H9 (cell line): ENCODE results near the gene SPAG17. TPM values are rescaled to one million over a fixed set of nuclear protein-coding genes. Genes with fewer than 3 reads are reported as not detected.

Source experiments
- DNase-seq: peaks from one replicate; pipeline ENCODE4 v3.0.0-alpha.2; 2017
- H2AFZ ChIP-seq: one replicate; pipeline ENCODE4 v1.6.1; 2013; ENCODE audit warnings: mild to moderate bottlenecking, low read length, control low read depth, moderate library complexity
- H2AK5ac ChIP-seq: 2 replicates; pipeline ENCODE4 v1.6.1; 2013; ENCODE audit warnings: low read length, control low read depth, mixed read lengths; ENCODE audit not compliant: insufficient read length
- H2BK120ac ChIP-seq: one replicate; pipeline ENCODE4 v1.6.1; 2013; ENCODE audit warnings: low read depth, mild to moderate bottlenecking, low read length, control low read depth, inconsistent platforms; ENCODE audit not compliant: poor library complexity, severe bottlenecking
- H2BK12ac ChIP-seq: 2 replicates; pipeline ENCODE4 v1.6.1; 2013; ENCODE audit warnings: low read length, control low read depth, mixed read lengths, low read depth; ENCODE audit not compliant: insufficient read length
- H2BK15ac ChIP-seq: 2 replicates; pipeline ENCODE4 v1.6.1; 2013; ENCODE audit warnings: low read depth, low read length, control low read depth
- H2BK20ac ChIP-seq: one replicate; pipeline ENCODE4 v1.6.1; 2013; ENCODE audit warnings: low read depth, mild to moderate bottlenecking, low read length, control low read depth, inconsistent platforms; ENCODE audit not compliant: poor library complexity, severe bottlenecking
- H2BK5ac ChIP-seq: 2 replicates; pipeline ENCODE4 v1.6.1; 2013; ENCODE audit warnings: low read length, control low read depth, mixed read lengths; ENCODE audit not compliant: insufficient read length
- H3K14ac ChIP-seq: 2 replicates; pipeline ENCODE4 v1.6.1; 2013; ENCODE audit warnings: low read length, control low read depth; ENCODE audit not compliant: insufficient read depth
- H3K18ac ChIP-seq: 2 replicates; pipeline ENCODE4 v1.6.1; 2013; ENCODE audit warnings: low read depth, mild to moderate bottlenecking, mixed read lengths, low read length, control low read depth; ENCODE audit not compliant: insufficient read length
- H3K23ac ChIP-seq: 2 replicates; pipeline ENCODE4 v1.6.1; 2013; ENCODE audit warnings: low read length, control low read depth, mixed read lengths, low read depth; ENCODE audit not compliant: insufficient read length
- H3K23me2 ChIP-seq: 2 replicates; pipeline ENCODE4 v1.6.1; 2013; ENCODE audit warnings: low read depth, mild to moderate bottlenecking, mixed read lengths, low read length, control low read depth; ENCODE audit not compliant: insufficient read length, poor library complexity, severe bottlenecking
- H3K27ac ChIP-seq: 2 replicates; pipeline ENCODE4 v1.5.1; 2013; ENCODE audit warnings: low read length, control low read depth, mixed read lengths, low read depth; ENCODE audit not compliant: insufficient read length
- H3K27me3 ChIP-seq: 2 replicates; pipeline ENCODE4 v1.6.1; 2013; ENCODE audit warnings: low read length, control low read depth, inconsistent platforms; ENCODE audit not compliant: insufficient read depth
- H3K4ac ChIP-seq: 2 replicates; pipeline ENCODE4 v1.6.1; 2013; ENCODE audit warnings: low read depth, mild to moderate bottlenecking, control low read depth, inconsistent platforms, low read length, moderate library complexity
- H3K4me1 ChIP-seq: 2 replicates; pipeline ENCODE4 v1.6.1; 2013; ENCODE audit warnings: low read length, control low read depth, inconsistent platforms; ENCODE audit not compliant: insufficient read depth
- H3K4me2 ChIP-seq: 2 replicates; pipeline ENCODE4 v1.6.1; 2013; ENCODE audit warnings: low read length, control low read depth, mixed read lengths; ENCODE audit not compliant: insufficient read length, insufficient read depth
- H3K56ac ChIP-seq: 2 replicates; pipeline ENCODE4 v1.6.1; 2013; ENCODE audit warnings: low read depth, mild to moderate bottlenecking, mixed read lengths, low read length, control low read depth; ENCODE audit not compliant: insufficient read length
- H3K79me1 ChIP-seq: 2 replicates; pipeline ENCODE4 v1.6.1; 2013; ENCODE audit warnings: low read depth, mild to moderate bottlenecking, moderate library complexity, low read length, control low read depth, inconsistent platforms; ENCODE audit not compliant: insufficient read depth, poor library complexity, severe bottlenecking
- H3K79me2 ChIP-seq: 2 replicates; pipeline ENCODE4 v1.6.1; 2013; ENCODE audit warnings: low read length, control low read depth, inconsistent platforms; ENCODE audit not compliant: insufficient read depth
- H3K9ac ChIP-seq: 2 replicates; pipeline ENCODE4 v1.6.1; 2013; ENCODE audit warnings: low read length, control low read depth, mixed read lengths; ENCODE audit not compliant: insufficient read length; ENCODE audit errors: extremely low read depth
- H3K9me3 ChIP-seq: one replicate; pipeline ENCODE4 v1.6.1; 2013; ENCODE audit warnings: low read depth, low read length, inconsistent platforms; ENCODE audit not compliant: control insufficient read depth
- H3T11ph ChIP-seq: one replicate; pipeline ENCODE4 v1.6.1; 2013; ENCODE audit warnings: mild to moderate bottlenecking, low read length, control low read depth, inconsistent platforms
- H4K20me1 ChIP-seq: one replicate; pipeline ENCODE4 v1.6.1; 2013; ENCODE audit not compliant: control insufficient read depth, insufficient read length, insufficient read depth
- H4K5ac ChIP-seq: 2 replicates; pipeline ENCODE4 v1.6.1; 2013; ENCODE audit warnings: low read depth, mild to moderate bottlenecking, mixed read lengths, low read length, control low read depth; ENCODE audit not compliant: insufficient read length
- H4K8ac ChIP-seq: replicated peaks from 2 replicates; pipeline ENCODE4 v1.6.1; 2013; ENCODE audit warnings: low read length, control low read depth, mixed read lengths, low read depth; ENCODE audit not compliant: insufficient read length
- H4K91ac ChIP-seq: 2 replicates; pipeline ENCODE4 v1.6.1; 2013; ENCODE audit warnings: low read depth, mild to moderate bottlenecking, moderate library complexity, mixed read lengths, low read length, control low read depth; ENCODE audit not compliant: insufficient read length
- H3K27ac Mint-ChIP-seq, 3 experiments: 2 replicates in 2 of 3; 3 replicates in 1 of 3; pipeline ENCODE4 v1.8.0; 2020 to 2021; ENCODE audit warnings: mixed read lengths in 3 of 3, mild to moderate bottlenecking in 1 of 3, moderate library complexity in 1 of 3
- H3K27me3 Mint-ChIP-seq: 2 replicates; pipeline ENCODE4 v1.8.0; 2021; ENCODE audit warnings: low read depth, mild to moderate bottlenecking, moderate library complexity, mixed read lengths
- H3K36me3 Mint-ChIP-seq, 3 experiments: 2 replicates in 2 of 3; 3 replicates in 1 of 3; pipeline ENCODE4 v1.8.0; 2020 to 2021; ENCODE audit warnings: low read depth in 3 of 3, mixed read lengths in 3 of 3; ENCODE audit not compliant: insufficient read depth in 1 of 3
- H3K4me1 Mint-ChIP-seq, 2 experiments: 2 replicates each; pipeline ENCODE4 v1.8.0; 2020; ENCODE audit warnings: mixed read lengths in 2 of 2
- H3K4me3 Mint-ChIP-seq, 2 experiments: 2 replicates in 1 of 2; 3 replicates in 1 of 2; pipeline ENCODE4 v1.8.0; 2020 to 2021; ENCODE audit warnings: mild to moderate bottlenecking in 2 of 2, mixed read lengths in 2 of 2, moderate library complexity in 1 of 2
- H3K9me3 Mint-ChIP-seq, 2 experiments: 2 replicates in 1 of 2; 3 replicates in 1 of 2; pipeline ENCODE4 v1.8.0; 2020; ENCODE audit warnings: mild to moderate bottlenecking in 2 of 2, mixed read lengths in 2 of 2, moderate library complexity in 1 of 2
- WGBS: extraction: QIAGEN DNeasy Blood & Tissue Kit; methylation state at CpG from one replicate; pipeline ENCODE4 v1.1.7; 2013; ENCODE audit warnings: missing lambda C conversion rate, low lambda C conversion rate, mixed read lengths; ENCODE audit not compliant: insufficient read length; ENCODE audit errors: extremely low coverage; 5-methylcytosine and 5-hydroxymethylcytosine counted together
- total RNA-seq: library from RNA; stranded (reverse); gene quantifications from 2 replicates; pipeline ENCODE4 v1.2.1, GENCODE V29; 2021
- TF ChIP-seq, protein P1 (sequence below): fragments of 200-600 bp; sonication (generic); conservative IDR thresholded peaks from 3 replicates; pipeline ENCODE4 v1.8.0; 2021; ENCODE audit warnings: antibody characterized with exemption, mild to moderate bottlenecking

SPAG17 gene
- total RNA-seq, 1 experiment from 2014 or later: 0.37 TPM

DNA sequence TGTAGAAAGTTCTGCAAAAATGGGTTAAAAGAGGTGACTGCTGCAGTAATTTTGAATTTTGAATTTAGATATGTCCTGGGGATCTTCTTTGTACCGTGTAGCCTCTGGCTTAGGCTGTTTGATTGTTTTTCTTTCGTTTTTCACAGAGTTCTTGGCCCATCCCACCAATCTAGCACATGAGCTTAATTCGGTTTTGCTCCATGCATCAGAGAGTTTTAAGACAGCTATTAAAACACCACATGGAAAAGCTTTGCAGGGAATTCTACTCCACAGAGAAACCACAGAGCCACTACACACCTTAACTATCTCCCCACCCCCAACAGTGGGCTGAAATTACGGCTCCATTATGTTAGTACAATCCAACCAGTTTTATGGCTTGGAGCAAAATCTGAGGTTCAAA lies 25.5 kb downstream of the SPAG17 start:
- TF ChIP-seq, protein P1, sequence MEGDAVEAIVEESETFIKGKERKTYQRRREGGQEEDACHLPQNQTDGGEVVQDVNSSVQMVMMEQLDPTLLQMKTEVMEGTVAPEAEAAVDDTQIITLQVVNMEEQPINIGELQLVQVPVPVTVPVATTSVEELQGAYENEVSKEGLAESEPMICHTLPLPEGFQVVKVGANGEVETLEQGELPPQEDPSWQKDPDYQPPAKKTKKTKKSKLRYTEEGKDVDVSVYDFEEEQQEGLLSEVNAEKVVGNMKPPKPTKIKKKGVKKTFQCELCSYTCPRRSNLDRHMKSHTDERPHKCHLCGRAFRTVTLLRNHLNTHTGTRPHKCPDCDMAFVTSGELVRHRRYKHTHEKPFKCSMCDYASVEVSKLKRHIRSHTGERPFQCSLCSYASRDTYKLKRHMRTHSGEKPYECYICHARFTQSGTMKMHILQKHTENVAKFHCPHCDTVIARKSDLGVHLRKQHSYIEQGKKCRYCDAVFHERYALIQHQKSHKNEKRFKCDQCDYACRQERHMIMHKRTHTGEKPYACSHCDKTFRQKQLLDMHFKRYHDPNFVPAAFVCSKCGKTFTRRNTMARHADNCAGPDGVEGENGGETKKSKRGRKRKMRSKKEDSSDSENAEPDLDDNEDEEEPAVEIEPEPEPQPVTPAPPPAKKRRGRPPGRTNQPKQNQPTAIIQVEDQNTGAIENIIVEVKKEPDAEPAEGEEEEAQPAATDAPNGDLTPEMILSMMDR: no peak
- H3K56ac ChIP-seq: no peak overlapping the region
- H4K8ac ChIP-seq: no peak overlapping the region
- H4K5ac ChIP-seq: no peak overlapping the region
- H3K27ac Mint-ChIP-seq: no peak overlapping the region
- H2BK120ac ChIP-seq: no peak overlapping the region
- no peaks in the 10 kb centered on the region for H3K79me1 ChIP-seq
- H3K4ac ChIP-seq: no peak overlapping the region
- H3K23me2 ChIP-seq: no peaks in the 10 kb centered on the region
- H3K18ac ChIP-seq: no peak overlapping the region
- no peaks in the 10 kb centered on the region for H3K36me3 Mint-ChIP-seq
- H3K27ac ChIP-seq: no peak overlapping the region
- H3K27me3 Mint-ChIP-seq: no peaks in the 10 kb centered on the region
- H2BK20ac ChIP-seq: no peak overlapping the region
- peaks cover 0 to 3% of the 10 kb centered on the region in 2 experiments; a peak in 1 of 4 replicates for H3K4me1 Mint-ChIP-seq
- H4K91ac ChIP-seq: no peak overlapping the region
- H2BK15ac ChIP-seq: no peak overlapping the region
- H3K4me3 Mint-ChIP-seq: no peak overlapping the region
- no peaks in the 10 kb centered on the region for H3K27me3 ChIP-seq
- H2BK12ac ChIP-seq: no peak overlapping the region
- H3K14ac ChIP-seq: no peak overlapping the region
- no peaks in the 10 kb centered on the region for H3K9me3 ChIP-seq
- no peaks in the 10 kb centered on the region for H3K4me1 ChIP-seq
- DNase-seq: no peak
- H3K9me3 Mint-ChIP-seq: no peaks in the 10 kb centered on the region
- WGBS: no CpG with 5 or more reads among the region's 4 CpGs
- H2AK5ac ChIP-seq: no peak overlapping the region
- H3K9ac ChIP-seq: no peak overlapping the region
- no peak overlapping the region for H2BK5ac ChIP-seq
- H3T11ph ChIP-seq: no peak overlapping the region
- no peaks in the 10 kb centered on the region for H3K79me2 ChIP-seq
- H3K23ac ChIP-seq: no peak overlapping the region
- no peak overlapping the region for H2AFZ ChIP-seq
- no peaks in the 10 kb centered on the region for H4K20me1 ChIP-seq
- H3K4me2 ChIP-seq: no peak overlapping the region
